Measurements from ENCODE around the gene CDK18.
A peak's percentile ranks its signal among the peaks of the same experiment; 100 is the strongest.

Gene CDK18

GRCh38 chr1:205493241-205494085 lies 11.0 kb upstream of the CDK18 start (continued):
- TF ChIP-seq PRDM10 (tag by site-specific recombination; IDR thresholded peaks at IDR 0.05): peak; percentile 88
- no peak for TF ChIP-seq ZNF747 (tag by site-specific recombination; IDR thresholded peaks at IDR 0.05)
- TF ChIP-seq ZNF221 (tag by site-specific recombination; IDR thresholded peaks at IDR 0.05; ENCODE audit: borderline replicate concordance): no peak
- TF ChIP-seq ZNF792 (tag by site-specific recombination; IDR thresholded peaks at IDR 0.05): no peak
- no peak for TF ChIP-seq KLF9 (tag by site-specific recombination; IDR thresholded peaks at IDR 0.05; ENCODE audit: low read depth)
- TF ChIP-seq ZNF639 (tag by site-specific recombination; IDR thresholded peaks at IDR 0.05): no peak
- no peak for TF ChIP-seq SP2 (tag by site-specific recombination; IDR thresholded peaks at IDR 0.05)
- TF ChIP-seq BCL11A (tag by site-specific recombination; IDR thresholded peaks at IDR 0.05; ENCODE audit: low read depth): no peak
- no peak for TF ChIP-seq PBX3 (CRISPR knock-in tag; IDR thresholded peaks at IDR 0.05)
- TF ChIP-seq ZSCAN16 (tag by site-specific recombination; IDR thresholded peaks at IDR 0.05): no peak
- no peak for TF ChIP-seq ZNF433 (tag by site-specific recombination; IDR thresholded peaks at IDR 0.05; ENCODE audit: low read depth)
- TF ChIP-seq ZNF202 (tag by site-specific recombination; IDR thresholded peaks at IDR 0.05; ENCODE audit: borderline replicate concordance): no peak
- TF ChIP-seq ZNF148 (tag by site-specific recombination; IDR thresholded peaks at IDR 0.05; ENCODE audit: borderline replicate concordance): no peak
- no peak for TF ChIP-seq ZNF10 (tag by site-specific recombination; IDR thresholded peaks at IDR 0.05)
- TF ChIP-seq ZNF112 (tag by site-specific recombination; IDR thresholded peaks at IDR 0.05): no peak
- TF ChIP-seq ZBTB17 (tag by site-specific recombination; IDR thresholded peaks at IDR 0.05): no peak
- no peak for TF ChIP-seq REPIN1 (tag by site-specific recombination; IDR thresholded peaks at IDR 0.05; ENCODE audit: low read depth)
- TF ChIP-seq KLF10 (tag by site-specific recombination; IDR thresholded peaks at IDR 0.05): no peak
- no peak for TF ChIP-seq ZNF549 (tag by site-specific recombination; IDR thresholded peaks at IDR 0.05)
- no peak for TF ChIP-seq OSR2 (tag by site-specific recombination; IDR thresholded peaks at IDR 0.05)
- no peak for TF ChIP-seq ZNF26 (tag by site-specific recombination; IDR thresholded peaks at IDR 0.05)
- peak; percentile 20; the same call in 1 of the 2 replicates for TF ChIP-seq ZNF692 (tag by site-specific recombination; IDR thresholded peaks at IDR 0.05)
- TF ChIP-seq ZNF843 (tag by site-specific recombination; IDR thresholded peaks at IDR 0.05): no peak
- TF ChIP-seq ZNF449 (tag by site-specific recombination; IDR thresholded peaks at IDR 0.05): no peak
- TF ChIP-seq HOXC10 (CRISPR knock-in tag; IDR thresholded peaks at IDR 0.05): no peak
- no peak for TF ChIP-seq ZNF529 (tag by site-specific recombination; IDR thresholded peaks at IDR 0.05; ENCODE audit: insufficient replicate concordance)

Data from HEK293 (cell line).